Glutamatergic neuron (in vitro differentiated cells): ENCODE results near the gene ETV6. TPM values are rescaled to one million over a fixed set of nuclear protein-coding genes. Genes with fewer than 3 reads are reported as not detected.

Experiments
- DNase-seq: peaks from one replicate; pipeline ENCODE4 v3.0.0; 2022
- H3K27ac Mint-ChIP-seq: one replicate; pipeline ENCODE4 v1.8.0; 2020; ENCODE audit warnings: mild to moderate bottlenecking, mixed read lengths, inconsistent platforms; ENCODE audit not compliant: unreplicated experiment
- H3K27me3 Mint-ChIP-seq: one replicate; pipeline ENCODE4 v1.8.0; 2020; ENCODE audit warnings: mild to moderate bottlenecking, moderate library complexity, mixed read lengths, inconsistent platforms; ENCODE audit not compliant: unreplicated experiment
- H3K36me3 Mint-ChIP-seq: one replicate; pipeline ENCODE4 v1.8.0; 2020; ENCODE audit warnings: mild to moderate bottlenecking, mixed read lengths, inconsistent platforms; ENCODE audit not compliant: unreplicated experiment
- H3K4me1 Mint-ChIP-seq: one replicate; pipeline ENCODE4 v1.8.0; 2020; ENCODE audit warnings: mild to moderate bottlenecking, low read depth, mixed read lengths, inconsistent platforms; ENCODE audit not compliant: unreplicated experiment
- H3K4me3 Mint-ChIP-seq: one replicate; pipeline ENCODE4 v1.8.0; 2020; ENCODE audit warnings: mild to moderate bottlenecking, mixed read lengths, inconsistent platforms; ENCODE audit not compliant: unreplicated experiment
- H3K9me3 Mint-ChIP-seq: one replicate; pipeline ENCODE4 v1.8.0; 2020; ENCODE audit warnings: mild to moderate bottlenecking, moderate library complexity, mixed read lengths, inconsistent platforms; ENCODE audit not compliant: unreplicated experiment
- total RNA-seq: library from RNA; stranded (reverse); fragmentation: NEBNext Ultra II Directional; extraction: Animal tissue kit (Norgen Biotek cat#: 25700); gene quantifications from one replicate; pipeline ENCODE4 v1.2.1, GENCODE V29; 2021; ENCODE audit not compliant: unreplicated experiment
- TF ChIP-seq, protein P1 (sequence below): fragments of 200-600 bp; sonication (generic); IDR thresholded peaks from one replicate; pipeline ENCODE4 v1.5.0; 2021; ENCODE audit not compliant: partially characterized antibody, unreplicated experiment

Gene ETV6
- total RNA-seq, 1 donor from 2014 or later, result 10.1 TPM

DNA sequence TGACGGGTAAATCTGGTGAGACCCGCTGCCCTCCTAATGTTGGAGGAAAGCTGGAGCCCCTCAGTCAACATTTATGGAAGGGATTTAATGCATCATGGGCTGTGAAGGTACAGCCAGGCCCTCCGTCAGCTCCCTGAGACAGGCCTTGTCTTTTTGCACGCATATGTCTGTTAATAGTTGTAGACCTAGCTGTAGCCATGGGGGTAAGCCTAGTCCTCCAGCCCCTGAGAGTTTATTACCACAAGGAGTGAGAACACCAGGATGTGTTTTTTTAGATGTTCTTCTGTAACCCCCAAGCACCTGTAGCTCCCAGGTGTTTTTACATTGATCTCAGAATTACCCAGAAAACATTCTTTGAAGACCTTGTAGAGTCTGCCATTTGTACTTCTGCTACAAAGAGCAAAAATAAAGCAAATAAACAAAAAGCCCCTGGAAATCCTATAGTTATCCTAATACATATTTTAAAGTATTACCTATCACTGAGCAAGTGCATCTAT lies 25.5 kb downstream of the ETV6 start:
- peaks cover 6% of the 10 kb centered on the region for H3K27me3 Mint-ChIP-seq
- DNase-seq, result no peak
- H3K36me3 Mint-ChIP-seq, result no peaks in the 10 kb centered on the region
- TF ChIP-seq, protein P1, sequence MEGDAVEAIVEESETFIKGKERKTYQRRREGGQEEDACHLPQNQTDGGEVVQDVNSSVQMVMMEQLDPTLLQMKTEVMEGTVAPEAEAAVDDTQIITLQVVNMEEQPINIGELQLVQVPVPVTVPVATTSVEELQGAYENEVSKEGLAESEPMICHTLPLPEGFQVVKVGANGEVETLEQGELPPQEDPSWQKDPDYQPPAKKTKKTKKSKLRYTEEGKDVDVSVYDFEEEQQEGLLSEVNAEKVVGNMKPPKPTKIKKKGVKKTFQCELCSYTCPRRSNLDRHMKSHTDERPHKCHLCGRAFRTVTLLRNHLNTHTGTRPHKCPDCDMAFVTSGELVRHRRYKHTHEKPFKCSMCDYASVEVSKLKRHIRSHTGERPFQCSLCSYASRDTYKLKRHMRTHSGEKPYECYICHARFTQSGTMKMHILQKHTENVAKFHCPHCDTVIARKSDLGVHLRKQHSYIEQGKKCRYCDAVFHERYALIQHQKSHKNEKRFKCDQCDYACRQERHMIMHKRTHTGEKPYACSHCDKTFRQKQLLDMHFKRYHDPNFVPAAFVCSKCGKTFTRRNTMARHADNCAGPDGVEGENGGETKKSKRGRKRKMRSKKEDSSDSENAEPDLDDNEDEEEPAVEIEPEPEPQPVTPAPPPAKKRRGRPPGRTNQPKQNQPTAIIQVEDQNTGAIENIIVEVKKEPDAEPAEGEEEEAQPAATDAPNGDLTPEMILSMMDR, result no peak
- peaks cover 31% of the 10 kb centered on the region for H3K4me1 Mint-ChIP-seq
- H3K27ac Mint-ChIP-seq, result no peak overlapping the region
- no peaks in the 10 kb centered on the region for H3K9me3 Mint-ChIP-seq
- H3K4me3 Mint-ChIP-seq, result no peak overlapping the region

DNA sequence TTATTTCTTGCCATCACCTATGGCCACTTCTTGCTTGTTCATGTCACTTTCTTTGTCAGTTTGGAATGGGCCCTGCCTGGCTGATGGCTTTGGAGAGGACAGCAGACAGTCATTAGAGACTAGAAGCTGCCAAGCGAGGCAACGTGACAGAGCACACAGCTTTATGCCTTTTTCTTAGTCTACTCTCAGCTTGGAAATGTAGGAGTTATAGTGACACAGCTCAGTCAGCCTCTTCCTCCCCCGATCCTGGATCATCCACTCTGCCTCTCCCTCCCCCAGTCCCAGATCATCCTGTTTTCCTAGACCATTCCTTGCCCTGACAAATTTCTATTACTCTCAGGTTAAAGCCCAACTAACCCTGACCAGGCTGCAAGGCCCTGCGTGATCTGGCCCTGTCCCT lies 26.6 kb downstream of the ETV6 start:
- Mint-ChIP-seq H3K27me3 (peaks cover 6% of the 10 kb centered on the region), H3K4me1 (peaks cover 31% of the 10 kb centered on the region), H3K36me3 (no peaks in the 10 kb centered on the region), H3K27ac (no peak overlapping the region), H3K9me3 (no peaks in the 10 kb centered on the region), H3K4me3 (no peak overlapping the region)
- DNase-seq, result no peak
- TF ChIP-seq, protein P1, result no peak

DNA sequence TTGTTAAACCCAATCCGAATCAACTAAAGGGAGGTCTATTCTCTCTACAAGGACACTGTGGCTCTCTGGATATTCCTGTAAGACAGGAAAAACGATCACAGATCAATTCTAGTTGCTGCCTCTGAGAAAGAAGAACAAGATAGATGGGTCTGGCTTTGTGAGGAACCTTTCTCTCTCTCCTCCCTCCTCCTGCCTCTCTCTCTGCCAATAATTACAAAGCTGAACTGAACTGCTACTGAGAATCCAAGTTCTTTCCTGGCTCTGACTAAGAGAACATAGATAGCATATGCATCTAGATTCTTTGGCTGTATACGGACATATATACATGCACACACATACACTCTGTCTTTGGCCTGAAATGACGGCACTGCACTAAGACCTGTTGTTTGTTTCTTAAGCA lies 27.6 kb downstream of the ETV6 start:
- Mint-ChIP-seq H3K27ac (no peak overlapping the region), H3K27me3 (peaks cover 6% of the 10 kb centered on the region), H3K36me3 (no peaks in the 10 kb centered on the region), H3K4me1 (peaks cover 28% of the 10 kb centered on the region), H3K9me3 (no peaks in the 10 kb centered on the region), H3K4me3 (no peak overlapping the region)
- no peak for DNase-seq
- TF ChIP-seq, protein P1, result no peak

DNA sequence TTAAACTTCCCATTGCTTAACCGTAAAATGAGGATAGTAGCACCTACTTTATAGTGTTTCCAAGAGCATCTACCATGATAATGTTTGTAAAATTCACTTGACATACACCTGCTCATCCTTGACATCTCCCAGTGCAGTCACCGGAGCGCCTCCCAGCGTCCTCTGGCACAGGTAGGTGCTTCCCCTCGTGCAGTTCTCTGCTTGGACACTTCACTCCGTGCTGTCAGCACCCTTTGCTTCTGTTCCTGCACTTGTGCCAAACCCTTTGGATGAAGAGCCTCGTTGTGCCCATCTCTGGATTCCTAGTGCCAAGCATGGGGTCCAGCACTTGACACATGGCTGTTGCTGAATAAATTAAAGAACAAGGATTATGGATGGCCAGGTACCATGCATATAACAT lies 28.3 kb downstream of the ETV6 start:
- Mint-ChIP-seq H3K4me1 (peaks cover 21% of the 10 kb centered on the region), H3K9me3 (no peaks in the 10 kb centered on the region), H3K27ac (no peak overlapping the region), H3K36me3 (no peaks in the 10 kb centered on the region), H3K4me3 (no peak overlapping the region), H3K27me3 (peaks cover 6% of the 10 kb centered on the region)
- TF ChIP-seq, protein P1, result no peak
- no peak for DNase-seq

DNA sequence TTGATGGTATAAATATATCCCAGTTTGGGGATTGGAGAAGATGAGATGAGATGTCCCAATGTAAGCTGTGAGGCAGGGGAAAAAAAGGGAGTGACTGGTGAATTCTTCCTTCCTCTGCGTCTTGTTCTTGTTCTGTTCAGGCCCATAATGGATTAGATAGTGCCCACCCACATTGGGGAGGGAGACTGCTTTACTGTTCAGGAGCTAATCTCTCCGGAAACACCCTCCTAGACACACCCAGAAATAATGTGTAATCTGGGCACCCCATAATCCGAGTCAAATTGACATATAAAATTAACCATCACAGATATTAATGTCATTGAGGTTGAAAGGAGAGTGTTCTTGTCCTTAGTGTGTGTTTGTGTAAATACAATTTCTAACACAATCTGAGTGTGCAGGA lies 29.3 kb downstream of the ETV6 start:
- Mint-ChIP-seq H3K4me1 (peaks cover 13% of the 10 kb centered on the region), H3K27ac (no peak overlapping the region), H3K4me3 (no peak overlapping the region), H3K27me3 (peaks cover 3% of the 10 kb centered on the region), H3K9me3 (peaks cover 1% of the 10 kb centered on the region), H3K36me3 (no peaks in the 10 kb centered on the region)
- TF ChIP-seq, protein P1, result no peak
- DNase-seq, result no peak
